ENCODE data around the gene ARHGAP44. TPM values are rescaled to one million over a fixed set of nuclear protein-coding genes. Genes with fewer than 3 reads are reported as not detected.

The ARHGAP44 gene, protein sequence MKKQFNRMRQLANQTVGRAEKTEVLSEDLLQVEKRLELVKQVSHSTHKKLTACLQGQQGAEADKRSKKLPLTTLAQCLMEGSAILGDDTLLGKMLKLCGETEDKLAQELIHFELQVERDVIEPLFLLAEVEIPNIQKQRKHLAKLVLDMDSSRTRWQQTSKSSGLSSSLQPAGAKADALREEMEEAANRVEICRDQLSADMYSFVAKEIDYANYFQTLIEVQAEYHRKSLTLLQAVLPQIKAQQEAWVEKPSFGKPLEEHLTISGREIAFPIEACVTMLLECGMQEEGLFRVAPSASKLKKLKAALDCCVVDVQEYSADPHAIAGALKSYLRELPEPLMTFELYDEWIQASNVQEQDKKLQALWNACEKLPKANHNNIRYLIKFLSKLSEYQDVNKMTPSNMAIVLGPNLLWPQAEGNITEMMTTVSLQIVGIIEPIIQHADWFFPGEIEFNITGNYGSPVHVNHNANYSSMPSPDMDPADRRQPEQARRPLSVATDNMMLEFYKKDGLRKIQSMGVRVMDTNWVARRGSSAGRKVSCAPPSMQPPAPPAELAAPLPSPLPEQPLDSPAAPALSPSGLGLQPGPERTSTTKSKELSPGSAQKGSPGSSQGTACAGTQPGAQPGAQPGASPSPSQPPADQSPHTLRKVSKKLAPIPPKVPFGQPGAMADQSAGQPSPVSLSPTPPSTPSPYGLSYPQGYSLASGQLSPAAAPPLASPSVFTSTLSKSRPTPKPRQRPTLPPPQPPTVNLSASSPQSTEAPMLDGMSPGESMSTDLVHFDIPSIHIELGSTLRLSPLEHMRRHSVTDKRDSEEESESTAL
- 7.9 TPM for total RNA-seq
- long read RNA-seq, full-length matches to known transcripts, result 3 of 17 reads
- long read RNA-seq, partial matches to known transcripts, result 5 of 17 reads
- long read RNA-seq, other reads (novel, unspliced or antisense), result 9 of 17 reads

DNA sequence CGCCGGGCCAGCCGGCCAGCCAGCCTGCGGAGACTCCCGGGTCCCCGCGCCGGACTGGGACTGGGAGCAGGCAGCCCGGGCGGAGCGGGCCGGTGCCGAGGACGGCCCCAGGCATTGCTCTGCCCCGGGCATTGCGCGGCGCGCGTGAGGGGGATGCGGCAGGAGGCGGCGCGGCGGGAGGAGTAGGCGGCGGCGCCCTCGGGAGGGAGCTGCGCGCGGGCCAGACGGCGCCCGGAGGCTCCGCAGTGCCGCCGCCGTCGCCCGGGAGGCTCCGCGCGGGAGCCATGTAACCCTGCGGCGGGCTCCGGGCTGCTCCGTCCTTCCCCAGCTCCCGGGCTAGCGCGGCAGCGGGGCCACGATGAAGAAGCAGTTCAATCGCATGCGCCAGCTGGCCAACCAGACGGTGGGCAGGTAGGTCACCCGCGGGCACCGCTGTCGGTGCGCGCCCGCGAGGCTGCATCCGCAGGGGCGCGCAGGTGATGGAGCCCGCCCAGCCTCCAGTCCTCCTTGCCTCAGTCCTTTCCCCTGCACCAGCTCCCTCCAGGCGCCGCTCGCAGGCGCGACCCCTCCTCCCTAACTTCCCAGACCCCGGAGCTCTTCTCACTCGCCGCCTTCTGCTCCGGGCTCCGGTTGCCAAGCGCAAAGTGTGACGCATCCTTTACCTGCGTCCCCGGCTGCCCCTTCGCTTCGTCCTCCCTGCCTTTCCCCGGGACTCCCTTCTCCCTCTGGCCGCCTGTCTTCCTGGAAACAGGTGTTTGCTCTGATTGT lies at the start of gene ARHGAP44:
Gene ARHGAP44 (plus strand): TSS at position 18 of the 768 bp plus-strand sequence. CDS start 341 bp downstream, at position 359.
- ATAC-seq (ENCODE audit: poor library complexity) (peak; percentile 97), DNase-seq (peak; percentile 79)
- intact Hi-C loops (cut with DNase I), result no loop called here

DNA sequence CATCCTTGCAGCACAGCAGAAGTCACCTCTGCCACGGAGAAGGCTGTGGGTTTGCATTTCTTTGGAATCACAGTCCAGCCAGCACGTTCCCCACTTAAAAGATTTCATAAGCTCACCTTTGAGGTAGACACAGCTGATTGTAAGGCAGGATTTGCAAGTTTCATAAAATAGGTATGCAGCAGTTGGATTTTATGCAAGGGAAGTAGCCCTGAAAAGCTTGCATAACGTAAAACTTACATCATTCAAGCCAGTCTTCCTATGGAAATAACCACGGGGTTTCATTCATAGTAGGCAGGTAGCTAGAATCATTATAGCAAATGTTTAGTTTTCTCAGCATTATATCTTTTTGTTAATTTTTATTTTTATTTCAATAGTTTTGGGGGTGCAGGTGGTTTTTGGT lies 49.8 kb upstream of the ARHGAP44 start:
- DNase-seq (no peak), ATAC-seq (ENCODE audit: poor library complexity) (no peak)
- intact Hi-C loops (cut with DNase I), result loop anchor here (10.0 kb wide), 1 partner anchor 485 kb away; no protein-coding TSS in a partner anchor

DNA sequence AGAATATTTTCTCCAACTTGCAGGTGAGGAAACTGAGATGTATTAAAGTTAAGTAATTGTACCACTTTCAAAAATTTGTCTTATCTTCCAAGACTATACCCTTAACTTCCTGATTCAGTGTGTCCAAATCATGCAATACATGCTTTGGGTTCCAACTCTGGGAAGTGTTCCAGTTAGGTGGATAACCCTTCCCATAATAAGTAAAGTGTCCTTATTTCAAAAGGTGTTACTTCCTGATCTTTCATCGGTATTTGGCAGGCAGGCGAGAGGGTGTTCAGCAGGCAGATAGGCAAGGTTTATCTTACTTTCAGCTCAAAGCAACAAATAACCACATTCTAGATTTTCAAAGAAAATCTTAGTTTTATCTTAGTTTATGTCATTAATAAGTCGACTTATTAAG lies 46.3 kb upstream of the ARHGAP44 start:
- ATAC-seq (ENCODE audit: poor library complexity) (peak; percentile 16), DNase-seq (no peak)
- intact Hi-C loops (cut with DNase I), result loop anchor here (5.0 to 10.0 kb wide), 2 partner anchors 76 to 198 kb away; partner anchors contain the start of gene MYOCD

DNA sequence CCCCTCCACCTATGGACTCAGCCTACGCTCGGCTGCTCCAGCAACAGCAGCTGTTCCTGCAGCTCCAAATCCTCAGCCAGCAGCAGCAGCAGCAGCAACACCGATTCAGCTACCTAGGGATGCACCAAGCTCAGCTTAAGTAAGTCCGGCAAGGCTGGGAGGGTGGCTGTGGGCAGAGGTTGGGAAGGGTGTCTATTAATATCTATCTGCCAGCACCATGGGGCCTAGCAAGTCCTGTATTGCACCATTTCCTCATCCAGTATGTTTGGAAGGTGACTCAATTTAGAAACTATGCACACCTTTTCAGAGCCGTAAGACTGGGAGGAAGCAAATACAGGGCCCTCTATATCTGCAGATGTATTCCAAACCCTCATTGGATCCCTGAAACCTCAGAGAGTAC lies 45.0 kb upstream of the ARHGAP44 start:
- peak; percentile 63 for DNase-seq
- ATAC-seq (ENCODE audit: poor library complexity), result peak; percentile 89
- intact Hi-C loops (cut with DNase I), result loop anchor here (5.0 to 10.0 kb wide), 2 partner anchors 77 to 199 kb away; partner anchors contain the start of gene MYOCD

DNA sequence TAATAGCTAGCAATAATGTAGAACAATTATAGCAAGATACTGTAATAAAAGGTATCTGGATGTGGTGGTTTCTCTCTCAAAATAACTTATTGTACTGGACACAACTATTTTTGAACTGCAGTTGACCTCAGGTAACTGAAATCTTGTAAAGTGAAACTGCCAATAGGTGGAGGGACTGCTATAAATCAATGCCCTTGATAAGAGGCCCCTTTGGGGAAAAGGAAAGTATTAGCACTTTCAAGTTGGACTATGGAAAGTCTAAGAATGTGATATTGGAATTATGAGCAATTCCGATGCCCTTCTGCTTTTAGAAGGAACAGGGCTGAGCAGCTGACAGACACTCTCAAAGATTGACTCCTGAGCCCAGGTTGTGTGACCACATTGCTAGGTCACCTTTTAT lies 44.5 kb upstream of the ARHGAP44 start:
- intact Hi-C loops (cut with DNase I), result loop anchor here (5.0 to 10.0 kb wide), 2 partner anchors 77 to 200 kb away; partner anchors contain the start of gene MYOCD
- DNase-seq (no peak), ATAC-seq (ENCODE audit: poor library complexity) (no peak)

DNA sequence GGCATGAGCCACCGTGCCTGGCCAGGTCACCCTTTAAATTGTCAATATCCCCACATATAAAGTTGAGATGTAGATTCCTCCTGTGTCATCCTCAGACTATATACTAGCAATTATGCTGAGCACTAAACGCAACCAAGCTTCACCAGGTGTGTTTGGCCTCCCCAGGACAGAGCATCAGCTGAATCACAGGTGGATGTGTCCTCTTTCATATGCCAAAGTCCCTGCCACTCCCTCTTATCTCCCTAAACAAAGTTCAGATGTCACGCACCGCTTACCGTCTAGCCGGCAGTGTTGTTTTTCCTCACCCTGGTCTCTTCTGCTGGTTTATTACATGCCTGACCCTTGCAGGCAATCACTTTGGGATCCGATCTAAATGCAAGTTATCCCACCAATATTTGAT lies 43.8 kb upstream of the ARHGAP44 start:
- intact Hi-C loops (cut with DNase I), result loop anchor here (10.0 kb wide), 1 partner anchor 201 kb away; no protein-coding TSS in a partner anchor
- no peak for ATAC-seq (ENCODE audit: poor library complexity)

DNA sequence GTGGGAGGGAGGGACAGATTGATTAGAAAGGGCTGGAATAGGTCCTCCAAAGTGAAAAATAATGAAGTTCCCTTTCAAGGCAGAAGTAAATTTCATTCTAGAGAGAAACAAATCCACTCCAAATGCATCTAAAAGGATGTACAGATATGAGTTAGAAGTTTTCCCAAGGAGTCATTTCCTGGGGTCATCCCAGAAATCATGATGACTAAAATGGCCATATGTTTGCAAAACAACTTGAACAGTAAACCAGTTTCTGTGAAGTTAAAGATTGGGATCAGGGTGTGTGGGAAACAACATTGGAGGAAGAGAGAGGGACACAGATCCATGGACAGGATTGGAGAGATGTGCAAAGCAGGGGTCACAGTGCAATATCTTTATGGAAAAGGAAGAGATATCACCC lies 32.5 kb upstream of the ARHGAP44 start:
- DNase-seq, result no peak
- intact Hi-C loops (cut with DNase I), result no loop called here
- ATAC-seq (ENCODE audit: poor library complexity), result no peak

More for the DNA sequence above, 43.8 kb upstream of the ARHGAP44 start:
- no peak for DNase-seq

DNA sequence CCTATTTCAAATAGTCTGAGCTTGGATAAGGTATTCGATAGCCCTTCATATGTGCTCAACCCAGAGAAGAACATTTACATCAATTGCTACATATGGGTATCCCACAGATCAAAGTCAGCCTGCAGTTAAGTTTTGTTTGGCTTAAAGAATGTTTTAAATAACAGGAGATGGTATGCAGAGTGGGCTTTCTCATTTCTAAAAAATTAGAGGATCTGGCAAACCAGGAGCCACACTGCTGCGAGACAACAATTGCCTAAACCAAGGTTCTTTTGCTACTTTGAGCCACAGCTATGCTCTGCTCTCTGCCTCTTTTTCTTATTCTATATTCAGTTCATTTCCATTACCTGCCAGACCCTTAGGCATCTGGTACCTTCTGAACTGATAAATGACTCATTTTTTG lies 30.2 kb upstream of the ARHGAP44 start:
- ATAC-seq (ENCODE audit: poor library complexity) (no peak), DNase-seq (no peak)
- intact Hi-C loops (cut with DNase I), result no loop called here

DNA sequence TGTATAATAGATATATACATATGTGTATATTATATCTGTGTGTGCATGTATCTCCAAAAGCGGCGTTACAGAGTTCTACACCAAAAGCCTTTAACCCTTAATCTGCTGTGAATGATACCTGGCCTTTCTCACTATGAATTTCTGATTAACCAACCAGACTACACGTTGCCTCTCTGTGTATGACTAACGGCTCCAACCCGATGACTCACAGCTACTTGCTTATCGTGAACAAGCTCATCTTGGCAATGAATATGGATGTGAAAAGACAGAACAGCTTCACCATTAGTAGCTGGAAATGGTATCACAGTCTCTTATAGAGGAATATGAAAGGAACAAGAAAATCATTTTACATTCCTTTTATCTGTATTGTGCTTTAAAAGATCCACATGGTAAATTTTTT lies 23.8 kb upstream of the ARHGAP44 start:
- intact Hi-C loops (cut with DNase I), result no loop called here
- no peak for DNase-seq
- peak; percentile 70 for ATAC-seq (ENCODE audit: poor library complexity)

DNA sequence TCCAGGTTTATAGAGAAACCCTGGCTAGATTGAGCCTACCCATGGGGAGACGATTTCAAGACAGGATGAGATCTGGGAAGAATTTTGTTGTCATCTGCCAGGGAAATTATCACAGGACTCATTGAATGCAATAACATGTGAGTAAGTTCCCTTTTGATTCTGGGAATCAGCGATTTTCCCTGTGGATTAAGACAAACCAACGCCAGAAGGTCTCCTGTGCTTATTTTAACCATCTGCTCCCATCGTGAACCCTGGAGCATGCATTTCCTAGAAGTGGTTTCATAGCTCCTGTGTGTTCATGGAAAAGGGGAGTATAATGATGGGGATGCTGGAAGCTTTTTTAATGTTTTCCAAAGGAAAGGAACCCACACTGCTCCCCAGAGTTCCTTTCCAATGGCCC lies 21.0 kb upstream of the ARHGAP44 start:
- intact Hi-C loops (cut with DNase I), result no loop called here
- peak; percentile 32 for ATAC-seq (ENCODE audit: poor library complexity)
- no peak for DNase-seq

DNA sequence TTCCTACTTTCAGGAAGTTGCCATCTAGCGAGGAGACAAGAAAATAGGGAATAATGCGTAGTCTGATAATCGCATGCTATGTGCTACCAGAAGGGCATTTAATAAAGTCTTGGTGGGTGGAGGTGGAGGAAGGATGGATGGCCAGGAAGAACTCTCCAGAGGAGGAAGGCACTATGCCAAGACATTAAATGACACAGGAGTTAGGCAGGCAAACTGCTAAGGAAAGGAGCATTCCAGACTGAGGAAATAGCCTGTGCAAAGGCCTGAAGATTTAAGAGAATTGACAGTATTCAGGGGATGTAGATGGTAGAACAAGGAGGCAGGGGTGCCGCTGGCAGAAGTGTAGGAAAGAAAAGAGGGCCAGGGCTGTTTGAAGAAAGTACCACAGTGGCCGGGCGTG lies 19.3 kb upstream of the ARHGAP44 start:
- no peak for DNase-seq
- no peak for ATAC-seq (ENCODE audit: poor library complexity)
- intact Hi-C loops (cut with DNase I), result no loop called here

DNA sequence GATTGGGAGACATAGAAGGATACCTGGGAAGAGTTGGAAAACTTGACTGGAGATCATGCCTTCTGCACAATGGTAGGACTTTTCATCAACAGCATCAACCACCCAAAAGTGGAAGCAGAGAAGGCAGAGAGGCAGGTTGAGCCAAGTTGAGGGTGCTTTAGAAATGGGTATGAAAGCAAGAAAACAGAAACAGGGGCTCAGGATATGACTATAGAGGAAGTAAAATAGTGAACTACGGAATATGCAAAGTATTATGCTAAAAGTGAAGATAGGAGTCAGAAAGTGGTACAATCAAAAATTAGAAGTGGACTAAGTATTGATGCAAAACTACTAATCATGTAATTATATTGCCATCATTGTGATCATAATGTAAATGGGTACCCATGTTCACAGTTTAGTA lies 16.1 kb upstream of the ARHGAP44 start:
- DNase-seq, result no peak
- intact Hi-C loops (cut with DNase I), result no loop called here
- no peak for ATAC-seq (ENCODE audit: poor library complexity)

DNA sequence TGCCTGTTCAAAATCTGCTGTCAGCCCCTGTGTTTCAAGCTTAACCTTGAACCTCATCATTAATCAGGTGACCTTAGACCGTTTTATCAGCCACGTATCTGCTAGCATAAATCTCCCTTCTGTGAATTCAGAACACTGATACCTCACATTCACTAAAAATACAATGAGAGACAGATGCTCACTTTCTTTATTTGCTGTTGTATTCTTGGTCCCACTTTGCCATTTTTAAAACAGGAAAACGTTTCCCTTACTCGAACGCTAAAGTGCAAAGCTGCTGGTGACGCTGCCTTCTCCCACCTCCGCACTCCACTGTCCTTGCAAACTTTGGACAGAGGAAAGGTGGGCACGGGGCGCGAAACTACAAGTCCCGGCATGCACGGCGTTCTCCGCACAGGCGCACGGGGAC lies 220 bp upstream of the ARHGAP44 start:
- intact Hi-C loops (cut with DNase I), result no loop called here
- DNase-seq (no peak), ATAC-seq (ENCODE audit: poor library complexity) (no peak)

DNA sequence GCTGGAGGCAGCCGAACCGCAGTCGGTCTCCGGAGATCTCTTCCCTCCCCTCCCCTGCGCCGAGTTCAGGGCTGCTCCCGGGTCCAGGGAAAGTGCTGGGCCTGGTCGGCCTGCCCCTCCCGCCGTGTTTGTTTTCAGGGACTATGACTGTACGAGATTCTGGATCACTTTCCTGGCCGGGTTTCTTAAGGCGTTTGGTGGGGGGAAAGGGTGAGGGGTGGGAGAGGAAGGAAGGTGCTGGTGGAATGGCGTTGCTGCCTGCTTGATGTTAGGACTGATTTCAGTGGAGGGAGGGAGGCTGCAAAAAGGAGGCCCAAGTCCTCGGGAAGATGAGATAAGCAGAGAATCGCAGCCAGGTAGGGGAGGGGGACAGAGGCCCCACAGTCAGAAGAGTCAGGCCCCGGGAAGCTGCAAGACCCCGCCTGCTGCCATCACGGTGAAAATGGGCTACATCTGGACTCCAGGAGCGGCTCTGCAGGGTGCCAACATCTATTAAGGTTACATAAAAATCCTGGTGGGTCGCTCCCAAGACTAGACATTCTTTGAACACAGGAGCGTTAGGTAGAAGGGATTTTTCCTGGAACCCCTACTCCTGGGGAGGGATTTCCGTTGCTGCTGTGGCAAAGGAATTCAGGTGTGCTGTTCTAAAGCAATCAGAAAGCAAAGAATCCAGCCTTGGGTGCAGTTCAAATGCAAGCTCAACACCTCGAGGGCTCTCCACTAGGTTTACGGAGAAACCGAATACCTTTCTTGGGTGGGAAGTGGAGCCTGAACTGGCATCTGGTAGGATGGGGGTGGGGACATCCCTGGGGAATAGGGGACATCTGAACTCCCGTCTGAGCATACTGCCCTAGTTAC lies 1.2 kb downstream of the ARHGAP44 start:
- intact Hi-C loops (cut with DNase I), result no loop called here
- ATAC-seq (ENCODE audit: poor library complexity), result peak; percentile 8
- DNase-seq, result no peak

DNA sequence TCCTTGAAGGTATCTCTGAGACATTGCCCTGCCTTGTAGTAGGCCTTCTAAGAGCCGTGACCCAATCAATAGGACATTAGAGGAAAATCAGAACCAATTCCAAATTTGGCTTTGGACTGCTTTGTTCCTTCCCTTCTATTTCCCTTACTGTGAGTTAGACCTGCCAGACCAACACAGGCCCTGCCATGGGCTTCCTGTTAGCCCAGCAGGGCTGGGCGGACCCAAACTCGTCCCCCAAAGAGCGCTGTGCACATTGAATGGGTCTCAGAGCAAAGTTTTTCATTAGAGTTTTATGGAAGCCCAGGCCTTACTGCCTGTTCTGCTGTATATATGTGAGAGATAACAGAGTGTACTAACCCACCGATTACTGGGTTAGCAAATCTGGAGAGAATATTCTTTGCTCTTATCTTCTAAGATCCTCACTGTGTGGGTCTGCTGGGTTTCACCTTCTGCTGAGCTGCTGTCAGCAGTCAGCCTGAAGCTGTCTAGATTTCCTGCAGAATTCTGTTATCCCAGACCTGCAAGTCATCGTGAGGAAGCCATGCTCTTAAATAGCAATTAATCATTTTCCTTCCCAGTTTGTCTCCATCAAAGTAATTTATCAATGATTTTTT lies 5.7 kb downstream of the ARHGAP44 start:
- intact Hi-C loops (cut with DNase I), result no loop called here
- ATAC-seq (ENCODE audit: poor library complexity) (no peak), DNase-seq (no peak)

DNA sequence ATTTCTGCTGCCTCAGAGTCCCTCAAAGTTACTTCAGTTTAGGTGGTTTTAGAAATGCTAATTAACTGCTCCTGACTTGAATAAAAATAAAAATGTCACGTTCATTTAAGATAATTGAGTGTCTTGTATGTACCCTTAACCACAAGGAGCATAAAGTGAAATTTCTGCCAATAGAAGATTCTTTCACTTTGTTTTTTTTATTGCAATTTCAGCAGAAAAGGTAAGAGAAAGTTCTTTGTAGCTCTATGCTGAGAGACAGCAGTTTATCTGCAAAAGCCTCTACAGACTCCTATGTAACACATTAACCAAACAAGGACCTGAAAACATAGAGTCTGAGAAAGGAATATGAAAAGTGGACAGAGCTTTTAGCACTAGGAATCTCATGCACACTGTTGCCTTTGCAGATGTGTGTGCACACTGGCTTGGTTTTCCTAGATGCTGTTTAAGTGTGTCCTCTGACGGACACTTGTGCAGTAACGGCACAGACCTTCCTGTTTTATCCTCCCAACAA lies 11.6 kb downstream of the ARHGAP44 start:
- ATAC-seq (ENCODE audit: poor library complexity) (no peak), DNase-seq (no peak)
- intact Hi-C loops (cut with DNase I), result no loop called here

DNA sequence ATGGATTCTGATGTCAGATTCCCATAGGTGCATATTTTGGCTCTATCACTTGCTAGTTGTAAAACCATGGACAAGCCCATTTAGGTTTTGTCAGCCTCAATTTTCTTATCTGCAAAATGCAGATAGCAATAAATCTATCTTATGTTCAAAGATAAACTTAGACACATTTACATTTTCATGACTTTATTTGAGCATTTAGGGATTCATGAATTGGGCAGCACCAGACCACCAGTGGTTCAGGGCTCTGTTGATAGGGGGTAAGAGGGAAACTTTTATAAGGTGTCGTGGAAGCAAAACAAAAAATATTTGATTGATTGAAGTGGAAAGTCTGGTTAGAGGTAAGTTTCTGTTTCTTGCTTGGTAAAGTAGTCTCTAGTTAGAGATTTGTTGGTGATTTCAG lies 17.3 kb downstream of the ARHGAP44 start:
- intact Hi-C loops (cut with DNase I), result no loop called here
- ATAC-seq (ENCODE audit: poor library complexity) (no peak), DNase-seq (no peak)

Measured in Right ventricle myocardium superior (tissue), 1 donor.